HG03045 (cell line): ENCODE data around the gene TMEM250.
A peak's percentile ranks its signal among the peaks of the same experiment; 100 is the strongest.
"Not testable (repeated sequence)": the region's sequence is repeated elsewhere in the genome, so short reads cannot be mapped to it uniquely, and the experiment has no call there.

Experiments
- ATAC-seq: cut with Tn5 transposase; IDR thresholded peaks from one replicate; pipeline ENCODE4 v1.9.1; 2021; ENCODE audit warnings: mild to moderate bottlenecking, moderate library complexity; ENCODE audit not compliant: unreplicated experiment

TMEM250 gene, protein sequence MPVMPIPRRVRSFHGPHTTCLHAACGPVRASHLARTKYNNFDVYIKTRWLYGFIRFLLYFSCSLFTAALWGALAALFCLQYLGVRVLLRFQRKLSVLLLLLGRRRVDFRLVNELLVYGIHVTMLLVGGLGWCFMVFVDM

DNA sequence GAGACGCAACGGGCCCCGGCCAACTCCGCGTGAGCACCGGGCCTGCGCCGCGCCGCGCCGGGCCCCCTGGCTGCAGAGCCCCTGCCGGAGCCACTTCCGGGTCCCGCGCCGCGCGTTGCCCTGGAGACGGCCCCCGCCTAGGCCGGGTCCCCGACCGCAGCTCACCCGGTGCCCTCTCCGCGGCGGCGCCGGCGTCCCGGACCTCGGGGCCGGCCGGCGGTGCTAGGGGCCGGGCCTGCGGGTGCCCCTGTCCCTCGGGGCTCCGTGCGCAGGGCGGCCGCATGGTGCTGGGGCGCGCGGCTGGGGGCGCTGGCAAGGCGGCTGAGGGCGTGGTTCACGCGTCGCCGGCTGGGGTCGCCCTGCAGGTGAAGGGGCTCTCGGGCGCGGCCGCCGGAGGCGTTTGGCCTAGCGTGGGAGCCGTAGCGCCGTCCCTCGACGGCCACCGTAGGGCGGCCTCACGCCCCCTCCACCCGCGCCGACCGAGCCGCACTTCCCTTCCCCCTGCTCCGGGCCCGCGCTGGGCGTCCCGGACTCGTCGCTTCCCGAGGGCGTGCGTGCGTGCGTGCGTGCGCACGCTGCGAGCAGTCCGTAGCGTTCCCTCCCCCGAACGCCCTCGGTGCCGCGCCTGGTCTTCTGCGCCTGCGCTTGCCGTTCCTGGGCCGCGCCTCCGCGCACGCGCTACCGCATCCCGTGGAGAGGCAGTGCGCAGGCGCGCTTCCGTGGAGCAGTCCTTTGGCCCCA is at the start of gene TMEM250:
TSS of gene TMEM250 (minus strand) at position 556 of the 741 bp plus-strand sequence. CDS start 1,975 bp downstream, outside the sequence.
- peak; percentile 78 for ATAC-seq

DNA sequence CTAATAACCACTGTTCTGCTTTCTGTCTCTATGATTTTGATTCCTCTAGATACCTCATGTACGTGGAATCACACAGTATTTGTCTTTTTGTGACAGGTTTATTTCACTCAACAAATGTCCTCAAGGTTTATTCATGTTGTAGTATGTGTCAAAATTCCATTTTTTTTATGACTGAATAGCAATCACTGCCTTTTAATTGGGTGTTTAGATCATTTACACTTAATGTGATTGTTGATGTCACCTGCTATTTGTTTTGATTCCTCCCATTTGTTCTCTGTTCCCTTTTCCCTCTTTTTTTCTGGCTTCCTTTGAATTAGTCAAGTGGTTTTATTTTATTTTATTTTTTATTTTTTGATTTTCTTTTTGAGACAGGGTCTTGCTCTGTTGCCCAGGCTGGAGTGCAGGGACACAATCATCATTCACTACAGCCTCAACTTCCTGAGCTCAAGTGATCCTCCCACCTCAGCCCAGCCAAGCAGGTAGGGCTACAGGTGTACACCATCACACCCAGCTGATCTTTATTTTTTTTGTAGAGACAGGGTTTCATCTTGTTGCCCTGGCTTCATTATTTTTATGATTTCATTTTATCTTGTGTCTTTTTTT is 44.7 kb upstream of the TMEM250 start:
- ATAC-seq: no peak

DNA sequence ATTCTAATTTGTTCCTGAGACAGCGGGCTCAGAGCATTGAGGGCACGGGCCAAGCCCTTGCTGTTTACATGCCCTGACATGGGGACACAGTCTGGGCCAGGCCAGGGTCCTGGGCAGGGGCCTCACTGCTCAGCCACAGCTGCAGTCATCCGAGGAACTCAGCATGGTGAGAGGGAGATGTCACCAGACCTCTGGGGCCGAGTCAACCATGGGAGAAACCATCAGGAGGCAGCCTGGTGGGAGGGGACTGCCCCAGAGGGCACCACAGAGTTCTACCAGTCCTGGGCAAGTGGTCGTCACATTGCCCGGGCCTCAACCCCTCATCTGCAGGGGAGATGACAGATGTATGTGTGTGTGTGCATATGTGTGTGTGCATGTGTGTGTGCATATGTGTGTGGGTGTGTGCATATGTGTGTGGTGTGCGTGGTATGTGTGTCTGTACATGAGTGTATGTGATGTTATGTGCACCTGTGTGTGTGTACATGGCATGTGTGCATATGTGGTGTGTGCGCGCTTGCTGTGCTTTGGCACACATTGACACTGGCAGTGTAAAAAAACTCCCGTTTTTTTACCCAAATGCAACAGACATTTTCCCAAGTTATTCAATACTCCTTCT is 42.4 kb upstream of the TMEM250 start:
- ATAC-seq: no peak

DNA sequence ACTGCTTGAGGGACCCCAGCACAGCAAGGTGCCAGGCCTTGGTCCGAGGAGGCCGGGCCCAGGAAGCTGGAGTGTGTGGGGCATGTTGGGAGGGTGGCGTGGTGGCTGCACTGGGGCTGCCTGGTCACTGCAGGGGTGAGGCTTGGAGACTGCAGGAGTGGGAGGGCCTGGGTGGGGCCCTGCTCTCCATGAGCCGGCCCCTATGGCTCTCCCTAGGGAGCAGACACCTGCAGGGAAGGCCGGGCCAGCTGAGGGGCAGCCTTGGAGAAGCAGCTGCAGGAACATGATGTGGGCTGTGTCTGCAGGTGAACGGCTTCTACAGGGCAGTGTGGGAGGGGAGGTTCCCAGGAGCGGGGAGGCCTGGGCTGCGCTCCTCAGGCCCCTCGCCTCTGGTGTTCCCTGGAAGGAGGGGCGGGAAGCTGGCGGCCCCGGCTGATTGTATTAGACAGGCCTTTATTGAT is 41.7 kb upstream of the TMEM250 start:
- ATAC-seq: no peak

DNA sequence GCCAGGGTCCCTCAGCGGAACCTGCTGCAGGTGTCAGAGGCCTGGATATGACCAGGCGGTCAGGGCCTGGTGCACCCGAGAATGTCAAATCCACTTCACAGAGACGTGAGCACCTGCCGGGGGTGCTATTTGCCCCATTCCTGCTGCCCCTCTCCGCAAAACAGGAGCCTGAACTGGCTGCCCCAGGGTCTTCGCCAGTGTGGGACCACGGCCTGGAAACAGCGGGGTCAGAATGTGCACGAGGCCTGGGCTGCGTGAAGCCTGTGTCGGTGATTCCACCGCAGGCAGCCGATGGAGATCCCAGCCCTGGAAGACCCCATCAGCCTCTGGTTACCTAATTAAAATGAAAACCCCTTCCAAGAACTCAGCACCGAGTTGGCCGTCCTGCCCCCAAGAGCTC is 41.2 kb upstream of the TMEM250 start:
- ATAC-seq: no peak

DNA sequence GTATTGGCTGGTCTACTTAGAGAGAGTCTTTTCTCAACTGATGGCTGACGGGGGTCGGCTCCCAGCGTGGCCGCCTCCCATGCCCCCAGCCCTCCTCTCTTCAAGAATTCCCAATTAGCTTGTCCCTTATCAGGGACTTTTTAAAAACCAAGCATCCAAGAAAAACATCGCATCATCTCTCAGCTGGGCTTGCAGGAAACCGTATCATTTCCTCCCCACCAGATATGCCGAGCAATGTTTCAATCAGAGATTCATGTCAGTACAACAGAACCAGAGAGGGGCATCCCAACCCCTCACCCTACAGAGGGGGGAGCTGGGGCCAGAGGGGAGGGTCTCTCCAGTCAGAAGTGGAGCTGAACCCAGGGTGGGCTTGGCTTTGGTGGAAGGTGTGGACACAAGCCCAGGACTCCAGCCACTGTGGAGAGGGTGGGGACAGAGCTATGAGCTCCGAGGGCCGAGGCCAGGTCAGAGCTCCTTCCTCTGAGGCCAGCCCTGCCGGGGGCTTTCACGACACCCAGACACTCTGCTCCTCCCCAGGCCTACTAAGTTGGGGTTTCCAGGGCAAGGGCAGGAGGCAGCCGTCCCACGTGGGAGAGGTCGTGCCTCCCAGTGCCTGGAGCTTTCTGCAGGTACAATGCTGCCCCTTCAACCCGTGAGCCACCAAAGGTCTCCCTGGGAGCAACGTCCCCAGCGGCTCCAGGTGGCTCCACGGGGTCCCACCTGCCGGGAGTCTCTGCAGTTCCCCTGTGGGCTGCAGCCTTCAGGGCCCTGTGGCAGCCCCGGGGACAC is 39.0 kb upstream of the TMEM250 start:
- ATAC-seq: no peak

DNA sequence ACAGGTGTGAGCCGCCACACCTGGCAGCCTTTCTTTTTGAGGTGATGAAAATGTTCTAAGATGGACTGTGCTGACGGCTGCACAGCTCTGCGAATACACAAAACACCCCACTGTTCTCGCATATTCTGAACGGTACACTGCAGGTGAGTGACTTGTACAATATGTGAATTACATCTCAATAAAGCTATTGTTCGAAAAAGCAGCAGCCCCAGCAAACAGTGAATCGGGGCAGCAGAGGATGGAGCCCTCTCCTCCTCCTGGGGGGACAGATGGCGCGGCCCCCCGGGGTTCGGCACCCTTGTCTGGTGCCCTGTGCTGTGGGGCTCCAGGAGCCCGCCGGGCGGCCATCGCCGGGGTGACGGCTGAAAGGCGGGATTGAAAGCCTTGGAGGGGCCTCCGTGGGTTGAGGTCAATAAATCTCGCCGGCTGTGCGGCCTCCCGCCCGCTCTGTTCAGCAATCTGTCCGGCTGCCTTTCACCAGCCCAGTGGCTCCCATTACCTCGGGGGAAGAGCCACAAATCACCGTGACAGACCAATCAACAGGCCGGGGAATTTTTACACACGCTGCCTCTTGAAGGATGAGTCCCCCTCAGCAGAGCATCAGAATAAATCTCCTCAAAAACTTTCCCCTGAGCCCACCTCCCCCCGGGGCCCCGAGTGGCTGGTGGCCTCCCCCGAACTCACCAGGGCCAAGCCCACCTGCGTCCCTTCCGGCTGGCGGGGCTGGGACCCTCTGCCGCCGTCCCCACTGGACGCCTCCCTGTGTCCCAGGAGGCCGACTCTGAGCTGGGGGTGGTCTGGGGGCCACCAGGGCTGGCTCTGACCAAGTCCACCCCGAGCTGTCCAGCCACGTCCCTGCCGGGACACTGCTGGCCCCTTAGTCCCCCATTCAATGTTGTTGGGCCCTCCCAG is 37.8 kb upstream of the TMEM250 start:
- ATAC-seq: no peak

DNA sequence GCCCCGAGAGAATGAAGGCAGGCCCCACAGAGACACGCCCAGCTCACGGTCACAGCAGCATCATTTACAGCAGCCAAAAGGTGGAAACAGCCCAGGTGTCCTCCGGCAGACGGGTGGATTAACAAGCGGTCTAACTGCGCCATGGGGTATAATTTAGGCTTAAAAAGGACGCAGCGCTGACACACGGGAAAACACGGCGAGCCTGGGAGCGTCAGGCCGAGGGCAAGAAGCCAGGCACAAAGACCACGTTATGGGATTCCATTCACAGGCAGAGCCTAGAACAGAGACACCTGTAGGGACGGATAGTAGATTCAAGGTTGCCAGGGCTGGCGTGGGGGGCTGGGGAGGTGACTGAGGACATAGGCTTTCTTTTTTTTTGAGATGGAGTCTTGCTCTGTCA is 36.9 kb upstream of the TMEM250 start:
- ATAC-seq: no peak

DNA sequence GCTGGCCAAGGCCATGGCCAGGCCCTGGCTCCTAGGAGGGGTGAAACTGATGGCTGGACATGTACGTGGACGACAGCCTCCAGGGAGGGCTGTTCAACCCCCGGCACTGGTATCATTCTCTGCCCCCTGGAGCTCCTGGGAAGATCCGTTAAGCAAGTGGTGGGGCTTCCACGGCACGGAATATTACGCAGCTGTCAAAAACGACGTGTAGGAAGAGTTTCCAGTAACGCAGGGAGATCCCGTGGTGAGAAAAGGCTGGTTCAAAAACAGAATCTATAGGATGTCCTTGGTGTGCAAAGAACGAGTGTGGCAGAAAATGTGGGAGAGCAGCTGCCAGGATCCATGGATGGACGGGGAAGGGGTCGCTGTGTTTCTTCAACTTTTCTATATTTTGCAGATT is 36.3 kb upstream of the TMEM250 start:
- ATAC-seq: no peak

DNA sequence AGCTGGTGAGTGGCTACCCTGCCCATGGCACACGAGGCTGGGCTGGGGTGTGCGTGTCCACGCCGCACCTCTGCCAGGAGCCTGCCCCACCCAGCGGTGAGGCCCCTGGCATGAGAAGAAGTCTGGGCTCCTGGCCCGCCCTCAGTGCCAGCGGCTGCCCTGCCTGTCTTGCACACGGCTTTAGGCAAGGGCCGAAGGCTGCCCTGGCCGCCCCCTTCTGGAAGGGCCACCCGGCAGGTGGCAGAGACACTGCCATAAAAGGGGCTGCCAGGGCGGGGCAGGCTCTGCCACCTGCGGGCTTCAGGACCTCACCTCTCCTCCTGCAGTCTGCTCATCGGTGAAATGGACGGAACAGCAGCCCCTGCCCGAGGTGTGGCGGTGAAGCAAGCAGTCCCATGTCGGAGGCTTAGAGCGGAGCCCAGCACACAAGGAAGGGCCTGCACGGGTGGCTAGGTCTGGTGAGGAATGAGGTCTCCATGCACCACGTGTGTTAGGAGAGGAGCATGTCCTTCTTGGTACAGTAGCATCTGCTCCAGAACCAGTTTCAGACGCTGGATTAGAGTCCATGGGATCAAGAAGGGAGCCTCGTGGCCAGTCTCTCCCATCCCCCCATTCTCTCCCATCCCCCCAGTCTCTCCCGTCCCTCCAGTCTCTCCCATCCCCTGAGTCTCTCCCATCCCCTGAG is 34.8 kb upstream of the TMEM250 start:
- no peak for ATAC-seq

DNA sequence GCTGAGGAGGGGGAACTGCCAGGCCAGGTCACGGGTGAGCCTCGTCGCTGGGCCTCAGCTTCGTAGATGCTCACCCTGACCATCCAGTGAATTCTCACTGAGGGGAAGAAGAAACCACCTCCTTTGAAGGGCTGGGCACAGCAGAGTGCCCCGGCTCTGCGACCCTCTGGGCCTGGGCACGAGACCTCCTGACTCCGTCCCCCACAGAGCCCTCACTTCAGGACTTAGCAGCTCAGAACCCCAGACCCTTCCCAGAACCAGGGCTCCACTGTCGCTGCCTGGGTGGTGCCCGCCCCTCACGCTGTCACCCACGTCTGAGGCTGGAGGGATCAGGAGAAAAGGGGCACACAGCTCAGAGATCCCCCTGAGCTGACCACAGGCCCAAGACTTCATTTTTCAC is 34.3 kb upstream of the TMEM250 start:
- no peak for ATAC-seq

DNA sequence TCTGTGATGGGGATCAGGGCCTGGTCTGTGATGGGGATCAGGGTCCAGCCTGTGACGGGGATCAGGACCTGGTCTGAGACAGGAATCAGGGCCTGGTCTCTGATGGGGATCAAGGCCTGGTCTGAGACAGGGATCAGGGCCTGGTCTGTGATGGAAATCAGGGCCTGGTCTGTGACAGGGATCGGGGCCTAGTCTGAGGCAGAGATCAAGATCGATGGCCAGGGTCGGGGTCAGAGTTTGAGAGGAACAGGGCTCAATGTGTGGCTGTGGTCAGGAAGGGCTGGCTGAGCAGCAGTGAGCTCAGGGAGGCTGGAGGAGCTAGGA is 33.8 kb upstream of the TMEM250 start:
- ATAC-seq: no peak

DNA sequence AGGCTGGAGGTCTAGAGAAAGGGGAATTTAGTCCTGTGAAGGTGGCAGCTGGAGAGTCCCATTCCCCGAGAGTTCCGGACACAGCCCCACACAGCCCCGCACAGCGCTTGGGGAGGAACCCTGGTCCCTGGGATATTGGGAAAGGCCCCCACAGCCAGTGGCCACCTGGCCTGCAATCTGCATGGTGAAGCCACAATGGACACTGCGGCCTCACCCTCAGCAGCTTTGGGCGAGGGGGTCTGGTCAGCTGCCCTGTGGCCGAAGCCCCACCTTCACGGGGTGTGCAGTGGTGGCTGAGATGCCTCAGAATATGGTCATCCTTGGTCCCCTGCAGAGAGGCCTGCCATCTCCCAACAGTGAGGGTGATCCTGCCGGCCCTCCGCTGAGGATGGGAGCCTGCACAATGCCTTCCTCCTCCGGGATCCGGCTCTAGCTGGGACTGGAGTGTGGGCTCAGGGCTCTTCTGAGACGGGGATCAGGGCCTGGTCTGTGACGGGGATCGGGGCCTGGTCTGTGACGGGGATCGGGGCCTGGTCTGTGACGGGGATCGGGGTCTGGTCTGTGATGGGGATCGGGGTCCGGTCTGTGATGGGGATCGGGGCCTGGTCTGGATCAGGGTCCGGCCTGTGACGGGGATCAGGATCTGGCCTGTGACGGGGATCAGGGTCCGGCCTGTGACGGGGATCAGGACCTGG is 33.3 kb upstream of the TMEM250 start:
- ATAC-seq: no peak

DNA sequence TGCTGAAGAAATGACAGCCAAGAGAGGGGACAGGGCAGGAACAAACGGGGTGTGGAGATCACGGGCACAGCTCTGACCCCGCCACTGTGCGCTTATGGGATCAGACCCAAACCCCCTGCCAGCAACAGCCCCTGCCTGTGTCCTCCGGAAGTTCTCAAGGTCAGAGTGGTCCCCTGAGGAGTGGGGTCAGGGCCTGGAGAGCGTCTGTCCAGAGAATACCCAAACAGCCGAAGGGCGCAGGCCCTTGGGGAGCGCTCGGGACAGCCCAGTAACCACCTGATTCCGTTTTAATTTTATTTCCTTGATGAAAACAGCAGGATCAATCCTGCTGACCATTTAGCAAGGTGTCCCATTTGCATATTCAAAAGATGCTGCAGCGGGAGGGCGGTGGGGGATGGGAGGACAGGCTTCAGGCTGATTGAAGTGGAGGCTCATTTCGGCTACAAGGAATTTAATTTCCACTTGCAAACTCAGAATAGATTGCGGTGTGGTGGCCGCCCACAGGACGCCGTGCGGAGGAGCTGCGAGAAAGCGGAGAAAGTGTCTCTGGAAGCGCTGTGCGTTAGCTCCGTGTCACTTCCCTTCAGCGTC is 32.6 kb upstream of the TMEM250 start:
- no peak for ATAC-seq

DNA sequence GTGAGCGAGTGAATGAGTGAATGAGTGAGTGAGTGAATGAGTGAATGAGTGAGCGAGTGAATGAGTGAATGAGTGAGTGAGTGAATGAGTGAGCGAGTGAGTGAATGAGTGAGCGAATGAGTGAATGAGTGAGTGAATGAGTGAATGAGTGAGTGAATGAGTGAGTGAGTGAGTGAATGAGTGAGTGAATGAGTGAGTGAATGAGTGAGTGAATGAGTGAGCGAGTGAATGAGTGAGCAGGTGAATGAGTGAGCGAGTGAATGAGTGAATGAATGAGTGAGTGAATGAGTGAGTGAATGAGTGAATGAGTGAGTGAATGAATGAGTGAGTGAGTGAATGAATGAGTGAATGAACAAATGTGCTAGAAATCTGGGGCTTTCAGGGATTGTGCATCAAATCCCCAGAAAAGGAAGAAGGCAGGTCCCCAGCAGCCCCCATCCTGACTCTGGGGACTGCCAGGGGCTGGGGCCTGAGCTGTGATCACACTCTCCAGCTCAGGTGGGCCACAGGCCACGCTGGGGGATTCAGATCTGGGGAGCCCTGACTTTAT is 32.1 kb upstream of the TMEM250 start:
- ATAC-seq: not testable (repeated sequence)

DNA sequence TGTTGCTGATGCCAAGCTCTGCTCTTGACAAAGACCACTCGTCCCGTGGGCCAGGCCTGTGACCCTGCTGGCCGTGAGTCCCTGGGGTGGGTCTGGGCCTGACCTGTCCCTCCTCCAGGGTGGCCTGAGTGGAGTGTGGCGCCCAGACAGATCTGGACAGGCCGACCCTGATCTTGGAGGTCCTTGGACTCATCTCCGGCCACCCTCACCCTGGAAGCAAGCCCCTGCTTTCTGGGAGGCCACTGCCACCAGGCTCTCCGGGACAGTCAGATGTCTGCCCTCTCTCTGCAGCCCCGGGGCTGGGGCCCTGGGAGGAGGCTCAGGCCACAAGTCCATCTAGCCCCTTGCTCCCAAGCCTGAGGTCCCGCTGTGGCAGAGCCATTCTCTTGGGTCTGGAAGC is 31.2 kb upstream of the TMEM250 start:
- no peak for ATAC-seq

DNA sequence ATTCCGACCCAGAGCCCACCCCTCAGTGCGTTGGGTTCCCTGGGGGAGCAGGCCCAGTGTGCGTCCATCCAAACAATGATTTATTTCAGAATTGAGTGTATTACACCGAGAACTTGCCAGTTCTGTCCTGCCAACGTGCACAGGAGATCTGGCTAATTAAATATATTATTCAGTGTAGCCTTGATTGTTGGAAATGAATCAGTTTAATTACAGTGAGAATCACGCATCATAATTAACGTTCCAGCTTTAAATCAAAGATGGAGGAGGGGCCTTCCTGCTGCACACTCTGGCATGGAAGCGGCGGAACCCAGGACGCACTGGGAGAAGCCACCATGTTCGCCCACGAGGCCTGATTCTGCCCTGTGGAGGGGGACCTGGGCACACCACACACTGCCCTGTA is 30.7 kb upstream of the TMEM250 start:
- ATAC-seq: no peak

DNA sequence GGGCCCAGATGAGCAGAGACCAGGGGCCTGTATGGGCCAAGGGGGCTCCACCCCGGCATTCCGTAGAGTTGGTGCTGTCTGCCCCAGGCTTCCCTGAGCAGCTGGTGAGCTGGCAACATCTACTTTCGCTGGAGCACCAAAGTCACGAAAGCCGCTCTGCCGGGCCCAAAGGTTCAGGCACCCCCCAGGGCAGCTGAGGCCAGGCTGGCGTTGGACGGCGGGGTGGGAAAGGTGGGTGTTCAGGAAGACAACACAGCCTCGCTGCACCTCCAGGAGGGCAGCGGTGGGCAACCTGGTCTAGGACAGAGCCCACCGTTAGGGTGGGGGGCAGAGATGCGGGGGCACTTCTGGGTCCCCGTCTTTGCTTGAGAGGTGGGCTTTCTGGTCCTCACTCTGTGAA is 30.1 kb upstream of the TMEM250 start:
- no peak for ATAC-seq
